Endothelial cell of umbilical vein (primary cell): ENCODE results near the gene MRPL16. TPM values are rescaled to one million over a fixed set of nuclear protein-coding genes. Genes with fewer than 3 reads are reported as not detected.
A peak's percentile ranks its signal among the peaks of the same experiment; 100 is the strongest.

ENCODE experiments used
- BruUV-seq: library from RNA; stranded (reverse); fragments of 400-500 nt; replicated peaks from 2 replicates; lab custom pipeline; 2021; lab: Mats Ljungman, UMichigan
- CTCF ChIA-PET: fragments of 300-600, 350-600 bp; sonication (Branson Sonifier 250); formaldehyde crosslinking; loops from one replicate; lab custom pipeline; 2021; ENCODE audit warnings: antibody characterized with exemption, inconsistent platforms; lab: Charles Lee
- POLR2A ChIA-PET: fragments of 300-600, 350-600 bp; sonication (Branson Sonifier 250); formaldehyde crosslinking; loops from one replicate; lab custom pipeline; 2021; ENCODE audit warnings: antibody characterized with exemption, inconsistent platforms; lab: Charles Lee
- DNase-seq: peaks from one replicate; pipeline ENCODE4 v3.0.0-alpha.2; 2011; ENCODE audit warnings: low read depth, low spot score
- FAIRE-seq: peaks from 2 replicates; lab custom pipeline; 2011; peaks lifted over from hg19 to GRCh38; lab: Jason Lieb, UNC
- H2AFZ ChIP-seq: 2 replicates; pipeline ENCODE4 v1.6.0; 2012; ENCODE audit warnings: low read depth, low read length, control low read depth, inconsistent platforms
- H3K27ac ChIP-seq: 2 replicates; pipeline ENCODE4 v1.5.1; 2011; ENCODE audit warnings: low read depth, mild to moderate bottlenecking, control low read depth, low read length, moderate library complexity; ENCODE audit not compliant: insufficient read depth
- H3K27me3 ChIP-seq, 2 experiments: 2 replicates each; pipeline versions ENCODE4 v1.6.0 to v1.6.1; 2011; ENCODE audit warnings: low read length in 2 of 2, mixed read lengths in 1 of 2; ENCODE audit not compliant: control insufficient read depth in 2 of 2, insufficient read depth in 2 of 2
- H3K36me3 ChIP-seq, 2 experiments: 2 replicates in 1 of 2; 3 replicates in 1 of 2; pipeline ENCODE4 v1.5.1; 2011; ENCODE audit warnings: low read length in 2 of 2, mild to moderate bottlenecking in 1 of 2, moderate library complexity in 1 of 2; ENCODE audit not compliant: control insufficient read depth in 2 of 2, insufficient read depth in 2 of 2; ENCODE audit errors: extremely low read depth in 1 of 2
- H3K4me1 ChIP-seq: 3 replicates; pipeline ENCODE4 v1.5.1; 2011; ENCODE audit warnings: mild to moderate bottlenecking, low read length; ENCODE audit not compliant: control insufficient read depth, insufficient read depth; ENCODE audit errors: extremely low read depth
- H3K4me2 ChIP-seq: 2 replicates; pipeline ENCODE4 v1.6.1; 2011; ENCODE audit warnings: low read length, control low read depth, mixed read lengths; ENCODE audit not compliant: insufficient read depth
- H3K4me3 ChIP-seq, 3 experiments: fragments of 200-600 bp in 1 of 3; sonication (generic), shearing (Covaris generic) in 1 of 3; replicated peaks in 1 of 3; 2 replicates each; pipeline ENCODE4 v1.5.1; 2011 to 2016; ENCODE audit warnings: control low read depth in 3 of 3, low read length in 3 of 3, mild to moderate bottlenecking in 2 of 3, inconsistent platforms in 1 of 3, low read depth in 1 of 3, moderate library complexity in 1 of 3; ENCODE audit not compliant: insufficient read depth in 1 of 3
- H3K79me2 ChIP-seq: 2 replicates; pipeline ENCODE4 v1.6.0; 2012; ENCODE audit warnings: low read length, inconsistent platforms; ENCODE audit not compliant: control insufficient read depth, insufficient read depth
- H3K9ac ChIP-seq: replicated peaks from 2 replicates; pipeline ENCODE3; 2011; ENCODE audit warnings: low read length, control low read depth; ENCODE audit not compliant: insufficient read depth; ENCODE audit errors: extremely low read depth
- H3K9me1 ChIP-seq: replicated peaks from 3 replicates; pipeline ENCODE4 v1.6.0; 2011; ENCODE audit warnings: mild to moderate bottlenecking, low read length; ENCODE audit not compliant: control insufficient read depth, insufficient read depth; ENCODE audit errors: extremely low read depth
- H3K9me3 ChIP-seq: replicated peaks from 2 replicates; pipeline ENCODE4 v1.5.1; 2012; ENCODE audit warnings: low read length, inconsistent platforms; ENCODE audit not compliant: control insufficient read depth, insufficient read depth
- H4K20me1 ChIP-seq: replicated peaks from 2 replicates; pipeline ENCODE3; 2011; ENCODE audit warnings: mild to moderate bottlenecking, low read length; ENCODE audit not compliant: control insufficient read depth, insufficient read depth; ENCODE audit errors: extremely low read depth
- CTCF ChIP-seq, 2 donors: IDR thresholded peaks; 1 replicate in 1 of 2; 2 replicates in 1 of 2; pipeline ENCODE4 v1.5.1; 2011; ENCODE audit warnings: low read length in 2 of 2, mild to moderate bottlenecking in 2 of 2, moderate library complexity in 2 of 2, control low read depth in 1 of 2, inconsistent platforms in 1 of 2, low read depth in 1 of 2; ENCODE audit not compliant: insufficient read depth in 1 of 2; ENCODE audit errors: extremely low read depth in 1 of 2
- EZH2 ChIP-seq: IDR thresholded peaks from 2 replicates; pipeline ENCODE4 v1.6.1; 2012; ENCODE audit warnings: borderline replicate concordance, low read depth, mild to moderate bottlenecking, moderate library complexity, low read length, inconsistent platforms; ENCODE audit not compliant: severe bottlenecking
- FOS ChIP-seq: IDR thresholded peaks from 2 replicates; pipeline ENCODE4 v1.6.1; 2011; ENCODE audit warnings: mild to moderate bottlenecking, low read length, moderate library complexity, borderline replicate concordance; ENCODE audit not compliant: insufficient read depth
- MYC ChIP-seq: IDR thresholded peaks from one replicate; pipeline ENCODE4 v1.6.1; 2011; ENCODE audit warnings: mild to moderate bottlenecking, low read depth, low read length
- POLR2A ChIP-seq: IDR thresholded peaks from 2 replicates; pipeline ENCODE4 v1.6.1; 2012; ENCODE audit warnings: low read depth, mild to moderate bottlenecking, control low read depth, low read length
- POLR2AphosphoS5 ChIP-seq: IDR thresholded peaks from 2 replicates; pipeline ENCODE4 v1.6.1; 2012; ENCODE audit warnings: low read depth, mild to moderate bottlenecking, control low read depth, low read length, moderate library complexity; ENCODE audit not compliant: insufficient read depth
- dilution Hi-C: fragments of 300-500 bp; cut with MboI; formaldehyde crosslinking; loops from one replicate; pipeline ENCODE4 v1.15.0; 2019; ENCODE audit warnings: low sequenced_read_pairs; ENCODE audit not compliant: extremely low pct_ligation_motif_present
- intact Hi-C: fragments of 100-400 bp; cut with micrococcal nuclease; formaldehyde crosslinking; loops from one replicate; pipeline ENCODE4 v1.10.0; 2022
- polyA plus RNA-seq, 4 experiments: library from polyadenylated mRNA; depleted of rRNA in 3 of 4; stranded (reverse) in 3 of 4; unstranded in 1 of 4; fragments of >200 nt; gene quantifications; 2 replicates each; pipeline versions ENCODE4 v1.2.1 to v1.2.3, GENCODE V29; 2011 to 2012; ENCODE audit warnings: missing spikeins in 1 of 4
- total RNA-seq: library from RNA; stranded (reverse); gene quantifications from 2 replicates; pipeline ENCODE4 v1.2.3, GENCODE V29; 2021

MRPL16 gene
- total and polyA plus RNA-seq, 2 donors (not counting 3 experiments of a cell fraction or from before 2014, with no cell fraction given) = 63.9 to 84.0 TPM

DNA sequence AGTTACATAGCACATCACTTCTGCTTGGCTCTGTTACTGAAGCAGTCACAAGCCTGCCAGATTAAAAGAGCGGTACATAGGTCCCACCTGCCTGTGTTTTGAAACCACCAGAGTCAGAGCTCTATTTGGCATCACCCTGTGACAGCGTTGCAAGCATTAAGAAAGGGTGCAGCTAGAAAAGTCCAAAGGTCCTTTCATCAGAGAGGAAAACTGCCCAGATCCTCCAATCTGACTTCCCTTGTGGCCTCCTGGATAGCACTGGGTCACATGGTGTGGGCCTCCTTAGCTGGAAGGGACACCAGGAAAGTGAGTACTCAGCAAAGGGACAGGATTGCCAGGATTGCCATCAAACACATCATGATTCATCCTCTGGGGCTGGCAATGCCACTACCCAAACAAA lies 32.5 kb downstream of the MRPL16 start:
- no peak for TF ChIP-seq FOS
- no peak for TF ChIP-seq MYC
- dilution Hi-C loops = no loop called here
- Histone ChIP-seq H3K9ac (no peak overlapping the region), H2AFZ (no peak overlapping the region), H3K4me2 (no peak overlapping the region), H3K27me3 (no peaks in the 10 kb centered on the region), H3K36me3 (peaks cover 0 to 12% of the 10 kb centered on the region in 2 experiments), H3K9me1 (no peaks in the 10 kb centered on the region), H3K79me2 (peaks cover 2% of the 10 kb centered on the region), H3K27ac (no peak overlapping the region), H3K4me1 (peaks cover 18% of the 10 kb centered on the region), H3K4me3 (no peak overlapping the region), H4K20me1 (no peaks in the 10 kb centered on the region), H3K9me3 (no peaks in the 10 kb centered on the region)
- CTCF ChIA-PET = interaction anchor here (0.9 to 2.8 kb wide), 4 partner anchors 10 to 22 kb away, joined by 3 to 15 read pairs (median 5); partner anchors contain the start of gene STX3
- intact Hi-C loops = no loop called here
- POLR2A ChIA-PET = interaction anchor here (0.7 kb wide), 1 partner anchor 21 kb away, joined by 4 read pairs; no protein-coding TSS in a partner anchor
- BruUV-seq = no TSS peak
- DNase-seq (no peak), FAIRE-seq (no peak)

GRCh38 chr11:59777104-59777503 lies 33.5 kb downstream of the MRPL16 start:
- no TSS peak for BruUV-seq
- CTCF ChIA-PET = interaction anchor here (1.0 to 2.8 kb wide), 5 partner anchors 9 to 25 kb away, joined by 3 to 15 read pairs (median 4); partner anchors contain the start of gene STX3
- intact Hi-C loops = no loop called here
- dilution Hi-C loops = no loop called here
- DNase-seq (no peak), FAIRE-seq (no peak)
- H3K4me2 ChIP-seq = no peak overlapping the region
- POLR2A ChIA-PET = no interaction called here
- H3K4me1 ChIP-seq = peaks cover 24% of the 10 kb centered on the region
- H3K79me2 ChIP-seq = peaks cover 2% of the 10 kb centered on the region
- TF ChIP-seq FOS = no peak
- TF ChIP-seq POLR2A = no peak
- no peak for TF ChIP-seq EZH2
- TF ChIP-seq POLR2AphosphoS5 = no peak
- TF ChIP-seq MYC = no peak
- TF ChIP-seq CTCF (IDR thresholded peaks at IDR 0.05; ENCODE audit: extremely low read depth in 1 of 2, insufficient read depth in 1 of 2, low read depth in 1 of 2, low read length in 2 of 2) = no peak
- H3K27me3 ChIP-seq = no peaks in the 10 kb centered on the region
- H3K4me3 ChIP-seq = no peak overlapping the region
- no peak overlapping the region for H2AFZ ChIP-seq
- H3K36me3 ChIP-seq = peaks cover 0 to 12% of the 10 kb centered on the region in 2 experiments
- no peaks in the 10 kb centered on the region for H3K9me3 ChIP-seq
- H3K9ac ChIP-seq = no peak overlapping the region
- no peaks in the 10 kb centered on the region for H4K20me1 ChIP-seq
- no peaks in the 10 kb centered on the region for H3K9me1 ChIP-seq
- peak overlapping the region; percentile 31 for H3K27ac ChIP-seq
